DMS53 treated with DMSO at 0.1 percent for 48 hours (cell line): ENCODE data around the gene IDE.
A peak's percentile ranks its signal among the peaks of the same experiment; 100 is the strongest.
"Not testable (repeated sequence)": the region's sequence is repeated elsewhere in the genome, so short reads cannot be mapped to it uniquely, and the experiment has no call there.

Experiments used
- DNase-seq: peaks from one replicate; lab custom pipeline; 2025; ENCODE audit not compliant: unreplicated experiment; lab: John Stamatoyannopoulos, UW

The IDE gene

DNA sequence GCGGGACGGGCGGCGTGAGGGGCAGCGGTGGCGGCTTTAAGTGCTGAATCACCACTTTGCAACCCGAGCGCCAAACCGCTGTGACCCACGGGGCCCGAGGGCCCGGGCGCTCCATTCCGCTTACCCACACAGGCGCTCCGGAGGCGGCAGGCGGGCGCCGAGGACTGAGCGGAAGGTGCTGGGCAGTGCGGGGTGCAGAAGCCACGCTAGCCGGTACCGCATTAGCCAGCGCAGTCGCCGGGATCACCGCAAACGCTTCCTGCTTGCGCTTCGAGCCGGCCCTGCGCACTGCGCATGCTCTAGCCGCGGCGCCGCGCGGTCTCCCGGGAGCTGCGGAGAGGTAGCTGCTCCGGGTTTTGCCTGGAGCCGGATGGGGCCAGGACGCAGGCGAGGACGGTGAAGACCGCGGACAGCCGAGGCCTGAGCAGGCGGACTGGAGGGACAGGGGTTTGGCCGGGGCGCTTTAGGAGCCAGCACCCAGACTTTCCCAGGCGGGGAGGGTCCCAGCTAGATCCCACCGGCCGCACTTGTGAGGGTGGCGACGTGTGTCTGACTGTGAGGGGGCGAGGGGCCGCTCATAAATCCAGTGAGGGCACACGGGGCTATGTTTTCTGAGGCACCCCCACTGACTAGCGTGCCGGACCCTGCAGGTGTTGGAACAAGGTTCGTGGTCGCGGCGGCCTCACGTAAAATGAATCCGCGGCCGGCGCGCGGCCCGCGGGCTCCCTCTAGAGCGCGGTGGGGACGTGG, at the start of gene IDE:
TSS of gene IDE (minus strand) at position 296 of the 750 bp plus-strand sequence. CDS start at position 222, 74 bp downstream.
- DNase-seq, result peak; percentile 83

DNA sequence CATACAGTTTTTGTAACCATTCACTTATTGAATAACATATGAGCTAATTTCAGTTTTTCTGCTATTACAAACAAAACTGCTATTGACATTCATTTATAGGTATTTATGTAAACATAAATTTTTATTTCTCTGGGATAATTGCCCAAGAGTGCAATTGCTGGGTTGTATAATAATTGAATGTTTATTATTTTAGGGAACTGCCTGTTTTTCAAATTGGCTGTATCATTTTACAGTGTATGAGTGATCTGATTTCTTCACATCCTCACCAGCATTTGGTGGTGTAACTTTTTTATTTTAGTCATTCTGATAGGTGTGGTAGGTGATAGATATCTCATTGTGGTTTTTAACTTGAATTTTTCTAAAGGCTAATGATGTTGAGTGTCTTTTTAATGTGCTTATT, 45.5 kb upstream of the IDE start:
- DNase-seq, result no peak

DNA sequence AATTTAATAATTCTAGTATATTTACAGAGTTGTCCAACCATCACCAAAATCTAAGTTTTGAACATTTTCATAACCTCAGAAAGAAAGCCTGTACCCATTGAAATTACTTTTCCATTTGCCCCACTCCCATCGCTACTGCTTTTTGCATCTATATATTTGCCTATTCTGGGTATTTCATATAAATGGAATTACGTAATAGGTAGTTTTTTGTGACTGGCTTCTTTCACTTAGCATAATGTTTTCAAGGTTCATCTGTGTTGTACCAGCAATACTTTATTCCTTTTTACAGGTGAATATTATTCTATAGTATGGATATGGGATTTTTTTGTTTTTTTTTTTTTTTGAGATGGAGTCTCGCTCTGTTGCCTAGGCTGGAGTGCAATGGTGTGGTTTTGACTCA, 41.6 kb upstream of the IDE start:
- no peak for DNase-seq

DNA sequence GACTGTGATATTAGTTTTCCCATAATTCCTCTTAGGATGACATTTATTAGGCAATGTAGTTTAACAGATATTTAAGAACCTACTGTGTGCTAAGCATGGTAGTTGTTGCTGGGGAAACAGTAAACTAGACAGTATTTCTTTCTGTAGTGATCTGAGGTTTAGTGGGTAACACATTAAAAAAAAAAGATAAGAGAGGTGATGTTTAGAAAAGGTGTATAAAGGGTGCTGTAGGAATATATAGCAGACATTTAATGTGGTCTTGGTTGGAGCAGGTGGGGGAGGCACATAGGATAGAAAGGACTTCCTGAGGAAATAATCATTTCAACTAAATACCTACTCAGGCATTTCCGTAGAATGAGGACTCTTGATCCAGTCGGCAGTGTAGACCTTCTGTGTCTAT, 30.9 kb upstream of the IDE start:
- DNase-seq, result no peak

DNA sequence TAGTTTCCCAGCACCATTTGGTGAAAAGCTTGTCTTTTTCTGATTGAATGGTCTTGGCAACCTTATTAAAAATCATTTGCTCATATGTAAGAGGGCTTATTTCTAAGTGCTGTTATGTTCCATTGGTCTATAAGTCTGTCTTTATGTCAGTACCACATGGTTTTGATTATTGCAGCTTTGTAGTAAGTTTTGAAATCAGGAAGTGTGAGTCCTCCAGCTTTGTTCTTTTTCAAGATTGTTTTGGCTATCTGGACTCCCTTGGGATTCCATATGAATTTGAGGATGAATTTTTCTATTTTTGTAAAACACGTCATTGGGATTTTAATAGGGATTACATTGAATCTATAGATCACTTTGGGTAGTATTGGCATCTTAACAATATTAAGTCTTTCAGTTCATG, 24.4 kb upstream of the IDE start:
- DNase-seq, result no peak

DNA sequence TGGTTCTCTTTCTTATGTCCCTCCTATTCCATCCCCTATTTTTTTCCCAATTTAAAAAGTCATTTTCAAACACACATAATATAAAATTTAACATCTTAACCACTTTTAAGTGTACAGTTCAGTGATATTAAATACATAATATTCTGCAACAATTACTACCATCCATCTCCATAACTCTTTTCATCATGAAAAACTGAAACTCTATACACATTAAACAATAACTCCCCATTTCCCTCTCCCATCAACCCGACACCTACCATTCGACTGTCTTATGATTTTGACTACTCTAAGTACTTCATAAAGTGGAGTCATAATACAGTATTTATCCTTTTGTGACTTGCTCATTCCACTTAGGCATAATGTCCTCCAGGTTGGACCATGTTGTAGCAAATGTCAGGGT, 21.6 kb upstream of the IDE start:
- no peak for DNase-seq

DNA sequence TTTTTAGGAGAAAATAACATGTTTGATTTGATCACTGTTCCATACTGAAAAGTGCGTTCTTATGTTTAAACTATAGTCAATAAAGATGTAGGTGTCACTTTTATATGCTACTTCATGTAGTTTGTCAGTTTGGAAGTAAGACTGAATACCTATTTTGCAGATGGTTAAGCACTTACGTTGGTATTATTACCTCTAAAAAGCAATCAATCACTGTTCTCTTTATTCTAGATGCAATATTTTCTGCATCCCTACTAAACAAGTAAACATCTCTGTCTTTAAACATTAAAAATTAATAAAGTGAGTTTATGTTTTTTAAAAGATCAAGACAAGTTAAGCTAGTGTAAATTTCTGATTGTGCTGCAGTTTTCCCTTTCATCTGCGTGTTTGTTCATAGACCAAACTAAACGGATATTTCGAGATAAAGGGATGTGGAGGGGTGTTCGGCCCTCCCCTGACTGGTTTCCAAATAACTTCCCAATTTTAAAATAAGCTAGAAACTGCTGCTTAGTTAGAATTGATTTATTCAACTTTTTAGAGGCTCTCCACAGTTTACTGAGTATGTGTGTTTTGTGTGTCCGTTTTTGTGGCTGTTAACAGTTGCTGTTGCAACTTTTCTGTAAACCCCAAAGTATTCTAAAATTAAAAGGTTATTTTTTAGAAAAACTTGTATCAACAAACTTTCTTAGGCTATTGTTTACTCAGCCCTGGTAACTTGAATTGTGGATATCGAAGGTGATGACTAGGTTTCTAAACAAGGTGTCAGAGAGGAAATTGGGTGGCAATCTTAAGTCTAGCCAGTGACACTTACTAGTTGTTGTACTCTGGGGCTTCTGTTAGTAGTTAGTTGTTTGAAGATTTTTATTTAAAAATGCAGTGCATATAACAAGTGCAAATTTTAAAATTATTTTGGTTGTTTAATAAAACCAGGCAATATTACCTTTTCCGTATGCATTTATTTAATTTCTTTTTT, 20.0 kb upstream of the IDE start:
- DNase-seq, result no peak

DNA sequence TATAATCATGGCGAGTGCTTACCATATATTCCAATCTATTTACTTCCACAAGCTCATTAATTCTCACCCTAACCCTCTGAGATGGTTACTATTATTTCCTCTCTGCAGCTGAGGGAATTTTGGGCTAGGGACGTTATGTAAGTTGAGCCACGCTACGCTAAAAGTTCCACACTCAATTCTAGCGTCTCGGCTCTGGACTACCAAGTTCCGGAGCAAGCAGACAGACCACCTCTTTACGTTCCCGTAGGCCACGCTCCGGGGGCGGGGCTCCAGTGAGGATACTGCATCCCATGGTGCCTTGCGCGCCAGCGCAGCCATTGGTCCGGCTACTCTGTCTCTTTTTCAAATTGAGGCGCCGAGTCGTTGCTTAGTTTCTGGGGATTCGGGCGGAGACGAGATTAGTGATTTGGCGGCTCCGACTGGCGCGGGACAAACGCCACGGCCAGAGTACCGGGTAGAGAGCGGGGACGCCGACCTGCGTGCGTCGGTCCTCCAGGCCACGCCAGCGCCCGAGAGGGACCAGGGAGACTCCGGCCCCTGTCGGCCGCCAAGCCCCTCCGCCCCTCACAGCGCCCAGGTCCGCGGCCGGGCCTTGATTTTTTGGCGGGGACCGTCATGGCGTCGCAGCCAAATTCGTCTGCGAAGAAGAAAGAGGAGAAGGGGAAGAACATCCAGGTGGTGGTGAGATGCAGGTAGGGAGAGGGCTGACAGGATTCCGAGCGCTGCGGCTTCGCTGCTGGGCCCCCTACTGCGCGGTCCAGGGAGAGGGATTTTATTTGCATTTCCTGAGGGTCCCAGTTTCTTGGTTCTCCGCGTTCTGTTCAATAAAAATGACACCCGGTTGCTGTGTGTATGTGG, 19.1 kb upstream of the IDE start, which contains the start of gene KIF11:
TSS of gene KIF11 (plus strand) at position 370 of the 858 bp plus-strand sequence. CDS start at position 616, 246 bp downstream.
- peak; percentile 95 for DNase-seq

DNA sequence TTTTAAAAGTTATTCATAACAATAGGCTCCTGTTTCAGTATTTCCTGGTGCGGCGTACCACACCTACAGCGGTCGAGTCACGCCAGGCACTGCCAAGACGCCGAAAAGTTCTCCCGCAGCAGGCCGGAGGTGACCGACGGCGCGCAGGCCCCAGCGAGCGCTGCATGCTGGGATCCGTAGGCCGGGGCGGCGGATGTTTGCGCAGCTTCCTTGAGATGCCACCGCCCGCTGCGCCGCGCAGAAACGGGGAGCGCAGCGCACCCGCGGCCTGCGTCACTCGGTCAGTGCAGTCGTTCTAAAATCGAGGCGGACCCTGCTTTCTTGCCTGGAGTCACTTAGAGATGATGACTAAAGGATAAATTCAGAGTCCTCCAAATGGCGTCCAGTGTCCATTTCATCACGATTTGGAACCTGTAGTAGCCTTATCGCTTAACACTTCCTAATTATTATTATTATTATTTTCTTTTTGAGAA, 17.7 kb upstream of the IDE start:
- peak; percentile 88 for DNase-seq

DNA sequence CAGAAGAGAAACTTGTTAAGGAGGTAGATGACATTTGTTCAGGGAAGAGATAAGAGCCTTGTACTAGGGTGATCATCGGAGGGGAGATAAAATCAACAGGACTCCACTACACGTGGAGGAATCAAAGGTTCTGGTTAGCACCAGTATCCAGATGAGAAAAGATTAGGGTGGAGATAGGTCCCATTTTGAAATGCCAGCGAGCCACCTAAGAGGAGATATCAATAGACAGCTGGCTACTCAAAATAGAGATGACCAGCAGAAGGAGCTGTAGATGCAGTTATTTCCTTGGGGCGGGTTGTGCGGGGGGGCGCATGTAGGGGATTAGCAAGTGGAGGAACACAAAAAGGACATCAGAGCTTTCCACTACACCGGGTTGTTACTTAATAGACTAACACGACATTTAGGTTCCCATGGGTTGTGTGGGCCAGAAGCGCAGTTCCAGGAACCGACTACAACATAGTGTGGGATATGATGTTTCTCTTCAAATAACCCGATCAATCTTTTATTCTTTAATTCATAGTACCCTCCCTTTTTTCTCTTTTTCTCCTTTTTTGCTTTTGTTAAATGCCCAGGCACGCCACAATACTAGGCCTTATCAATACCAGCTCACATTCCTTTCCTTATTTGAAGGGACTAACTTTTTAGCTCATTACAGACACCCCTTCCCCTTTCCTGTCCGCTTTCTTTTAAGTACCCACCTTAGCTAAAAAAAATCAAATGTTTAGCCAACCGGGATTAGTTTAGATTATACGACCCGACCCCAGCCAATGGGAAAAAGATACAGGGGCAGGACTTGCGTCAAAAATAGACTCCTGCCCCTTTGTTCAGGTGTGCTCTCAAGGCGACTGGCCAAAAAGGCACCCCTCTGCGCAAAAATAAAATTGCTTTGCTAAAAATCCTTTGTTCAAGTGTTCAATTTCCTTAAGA, 17.0 kb upstream of the IDE start:
- no peak for DNase-seq

DNA sequence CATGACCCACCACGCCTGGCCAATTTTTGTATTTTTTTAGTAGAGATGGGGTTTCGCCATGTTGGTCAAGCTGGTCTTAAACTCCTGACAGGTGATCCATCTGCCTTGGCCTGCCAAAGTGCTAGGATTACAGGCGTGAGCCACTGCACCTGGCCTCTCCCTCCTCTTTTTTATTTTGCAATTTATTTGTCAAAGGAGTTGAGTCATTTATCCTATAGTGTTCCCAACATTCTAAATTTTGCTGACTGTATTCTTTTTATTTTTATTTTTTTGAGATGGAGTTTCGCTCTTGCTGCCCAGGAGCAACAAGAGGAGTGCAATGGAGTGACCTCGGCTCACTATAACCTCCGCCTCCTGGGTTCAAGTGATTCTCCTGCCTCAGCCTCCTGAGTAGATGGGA, 8.5 kb upstream of the IDE start:
- DNase-seq, result not testable (repeated sequence)

DNA sequence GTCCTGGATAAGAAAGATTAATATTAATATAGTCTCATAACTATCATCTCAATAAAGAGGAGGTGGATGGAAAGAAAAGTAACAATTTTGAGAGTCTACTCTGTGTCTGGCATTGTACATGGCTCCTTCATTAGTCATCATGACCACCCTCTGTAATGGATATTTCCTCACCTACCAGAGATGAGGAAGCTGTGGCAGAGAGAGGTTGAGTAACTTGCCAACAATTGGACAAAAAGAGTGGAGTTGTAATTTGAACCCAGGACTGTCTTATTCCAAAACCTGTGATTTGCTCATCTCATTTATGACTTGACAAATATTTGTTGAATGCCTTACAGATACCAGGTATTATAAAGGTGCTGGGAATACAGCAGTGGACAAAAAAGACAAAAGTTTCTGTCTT, 2.1 kb upstream of the IDE start:
- no peak for DNase-seq

DNA sequence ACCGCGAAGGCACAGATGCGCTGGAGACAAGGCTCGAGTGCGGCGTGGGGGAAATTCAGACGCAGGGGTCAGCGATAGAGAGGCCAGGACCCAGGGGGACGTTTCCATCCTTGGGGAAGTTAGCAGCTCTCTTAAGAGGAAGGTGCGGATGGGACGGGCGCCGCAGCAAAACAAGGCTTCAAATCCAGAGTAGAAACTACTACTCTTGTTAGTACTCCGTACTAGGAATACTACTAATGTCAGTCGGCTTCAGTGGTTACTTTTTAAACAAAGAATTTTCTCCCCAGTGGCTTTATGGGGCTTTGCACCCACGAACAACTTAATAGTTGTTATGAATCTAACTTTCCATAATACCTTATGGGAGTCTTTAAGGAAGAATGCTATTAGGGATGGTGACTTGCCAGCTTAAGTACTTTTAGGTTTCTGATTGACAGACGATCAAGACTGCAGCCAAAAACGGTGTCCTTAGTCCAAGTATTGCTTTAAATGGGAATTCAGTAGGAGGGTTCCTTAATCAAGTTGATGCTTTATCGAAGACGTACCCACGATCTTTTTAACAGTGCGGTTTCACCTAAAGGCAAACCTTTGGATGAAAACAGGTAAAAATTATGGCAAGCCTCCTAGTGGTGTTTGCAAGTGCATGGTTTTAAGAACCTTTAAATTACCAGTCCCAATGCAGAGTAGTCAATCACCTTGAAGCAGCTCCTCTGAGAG, 812 bp upstream of the IDE start:
- DNase-seq, result peak; percentile 75

DNA sequence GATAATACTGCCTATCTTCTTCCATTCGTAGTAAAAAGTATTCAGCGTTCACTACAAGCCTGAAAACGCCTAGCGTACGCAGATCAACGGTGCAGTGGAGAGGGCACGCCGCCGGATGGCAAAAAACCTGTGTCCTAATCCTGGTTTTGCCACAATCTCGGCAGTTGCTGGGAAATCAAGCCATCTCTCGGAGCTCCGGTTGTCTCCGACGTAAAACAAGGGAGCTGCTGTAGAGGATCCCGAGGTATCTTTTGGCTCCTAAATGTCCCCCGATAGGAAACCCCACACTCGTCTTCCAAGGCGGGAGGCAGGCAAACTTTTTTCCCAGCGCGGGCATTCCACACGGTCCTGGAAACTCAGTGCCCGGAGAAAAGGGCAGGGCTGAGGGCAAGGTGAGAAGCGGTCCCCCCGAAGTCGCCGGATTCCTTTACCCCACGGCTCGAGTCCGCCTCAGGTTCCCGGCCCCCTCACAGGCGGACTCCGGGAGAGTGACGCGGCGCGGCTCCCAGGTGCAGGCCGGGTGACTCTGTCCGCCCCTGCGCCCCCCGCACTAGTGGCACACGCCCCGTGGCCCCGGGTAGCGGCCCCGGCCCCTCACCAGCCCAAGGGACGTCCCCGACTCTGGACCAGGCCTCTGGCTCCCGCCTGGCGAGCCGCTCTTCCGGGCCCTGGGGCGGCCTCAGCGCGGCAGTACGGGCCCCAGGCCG, 649 bp downstream of the IDE start:
- no peak for DNase-seq

DNA sequence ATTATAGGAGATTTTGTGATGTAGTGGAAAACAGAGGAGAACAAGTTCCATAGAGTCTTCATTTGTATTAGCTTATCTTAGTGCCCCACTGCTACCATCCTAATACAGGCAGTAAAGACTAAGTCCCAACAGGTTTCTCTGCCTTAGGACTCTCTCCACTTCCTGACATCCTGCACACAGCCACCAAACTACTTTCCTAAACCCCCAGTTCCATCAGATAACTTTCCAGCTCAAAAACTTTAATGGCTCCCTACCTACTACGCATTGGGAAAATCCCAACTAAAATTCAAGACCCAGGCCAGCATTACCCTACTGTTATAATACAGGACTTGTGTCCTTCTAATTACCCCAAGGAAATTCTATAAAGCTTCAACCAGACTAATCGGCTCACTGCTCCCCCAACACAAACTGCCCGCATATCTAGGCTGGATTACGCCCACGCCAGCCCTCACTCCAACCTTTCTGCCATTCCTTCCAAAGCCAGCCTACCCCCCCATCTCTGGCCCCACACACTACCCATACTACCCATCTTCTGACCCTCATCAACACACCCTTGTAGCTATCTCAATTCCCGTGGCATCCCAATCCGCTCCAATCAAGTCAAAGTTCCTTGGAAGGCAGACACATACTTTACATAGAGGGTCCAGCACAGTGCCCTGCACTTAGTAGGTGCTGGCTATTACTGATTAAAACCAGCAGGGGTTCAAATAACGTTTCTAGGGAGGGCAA, 1.4 kb downstream of the IDE start:
- no peak for DNase-seq

DNA sequence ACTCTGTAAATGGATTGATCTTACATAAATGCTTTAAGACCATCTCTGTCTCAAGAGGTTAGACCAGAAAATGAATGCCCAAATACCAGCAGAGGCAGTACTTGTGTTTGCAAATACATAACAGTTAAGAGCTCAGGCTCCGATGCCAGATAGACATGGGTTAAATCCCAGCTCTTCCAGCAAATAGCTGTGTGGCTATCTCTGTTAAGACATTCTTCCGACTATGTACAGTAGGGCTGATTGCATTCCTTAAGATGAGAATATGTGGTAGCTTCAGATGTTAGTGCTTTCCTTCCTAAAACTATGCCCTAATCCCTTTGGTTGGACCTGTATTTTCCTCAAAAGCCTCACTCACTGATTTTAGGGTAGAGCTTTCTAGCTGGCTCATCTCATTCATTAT, 2.2 kb downstream of the IDE start:
- no peak for DNase-seq

DNA sequence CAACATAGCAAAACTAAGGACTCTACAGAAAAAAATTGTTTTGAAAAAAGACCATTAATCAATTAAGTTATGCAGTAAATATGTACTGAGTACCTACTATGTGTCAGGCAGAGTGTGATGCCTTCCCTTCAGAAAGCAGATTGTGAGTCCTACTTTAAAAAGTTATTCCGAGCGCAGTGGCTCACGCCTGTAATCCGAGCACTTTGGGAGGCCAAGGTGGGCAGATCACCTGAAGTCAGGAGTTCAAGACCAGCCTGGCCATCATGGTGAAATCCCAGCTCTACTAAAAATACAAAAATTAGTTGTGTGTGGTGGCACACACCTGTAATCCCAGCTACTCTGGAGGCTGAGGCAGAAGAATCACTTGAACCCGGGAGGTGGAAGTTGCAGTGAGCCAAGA, 4.2 kb downstream of the IDE start:
- not testable (repeated sequence) for DNase-seq

DNA sequence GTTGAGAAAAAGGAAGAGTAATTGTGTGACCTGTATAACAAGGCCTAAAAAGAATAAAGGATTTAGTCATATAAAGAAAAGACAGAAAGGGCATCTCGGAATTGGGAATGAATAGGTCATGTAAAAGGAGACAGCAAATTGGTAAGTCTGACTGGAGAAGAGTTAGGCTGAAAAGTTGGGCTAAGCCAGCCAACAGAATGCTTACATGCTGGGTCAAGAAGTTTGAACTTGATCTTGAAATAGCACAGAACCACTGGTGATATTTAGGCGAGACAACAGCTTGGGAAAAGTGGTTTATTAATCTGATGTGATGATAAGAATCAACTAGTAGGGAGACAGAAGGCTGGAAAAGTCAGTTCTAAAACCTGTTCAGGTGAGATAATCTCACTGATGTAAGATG, 4.8 kb downstream of the IDE start:
- no peak for DNase-seq
